Hematopoietic multipotent progenitor cell (in vitro differentiated cells): ENCODE measurements around the gene SPSB3. TPM values are rescaled to one million over a fixed set of nuclear protein-coding genes. Genes with fewer than 3 reads are reported as not detected.
A peak's percentile ranks its signal among the peaks of the same experiment; 100 is the strongest.
"Not testable (repeated sequence)": the region's sequence is repeated elsewhere in the genome, so short reads cannot be mapped to it uniquely, and the experiment has no call there.

ENCODE experiments used
- DNase-seq, 3 donors: peaks; one replicate each; pipeline ENCODE4 v3.0.0-alpha.2; 2011 to 2015; ENCODE audit warnings: low read depth in 2 of 3, low spot score in 2 of 3
- total RNA-seq: library from RNA; depleted of rRNA; stranded (reverse); fragments of >200 nt; gene quantifications from one replicate; pipeline ENCODE4 v1.2.3, GENCODE V29; 2012

The SPSB3 gene
- total RNA-seq, 1 donor = 102 TPM

DNA sequence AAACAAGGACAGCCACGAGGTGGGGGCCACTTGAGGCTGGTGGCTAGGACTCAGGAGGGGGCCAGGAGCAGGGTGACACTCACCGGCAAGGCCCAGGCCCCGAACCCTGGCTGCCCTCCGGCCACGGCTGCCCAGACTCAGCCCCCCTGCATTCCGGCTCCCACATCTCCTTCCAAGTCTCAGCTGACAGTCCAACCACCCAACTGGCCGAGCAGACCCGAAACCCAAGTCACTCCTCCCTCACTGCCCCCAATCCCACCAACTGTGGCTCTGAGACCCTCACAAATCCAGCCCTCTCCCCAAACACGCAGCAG lies 34.9 kb upstream of the SPSB3 start:
- DNase-seq = no peak

DNA sequence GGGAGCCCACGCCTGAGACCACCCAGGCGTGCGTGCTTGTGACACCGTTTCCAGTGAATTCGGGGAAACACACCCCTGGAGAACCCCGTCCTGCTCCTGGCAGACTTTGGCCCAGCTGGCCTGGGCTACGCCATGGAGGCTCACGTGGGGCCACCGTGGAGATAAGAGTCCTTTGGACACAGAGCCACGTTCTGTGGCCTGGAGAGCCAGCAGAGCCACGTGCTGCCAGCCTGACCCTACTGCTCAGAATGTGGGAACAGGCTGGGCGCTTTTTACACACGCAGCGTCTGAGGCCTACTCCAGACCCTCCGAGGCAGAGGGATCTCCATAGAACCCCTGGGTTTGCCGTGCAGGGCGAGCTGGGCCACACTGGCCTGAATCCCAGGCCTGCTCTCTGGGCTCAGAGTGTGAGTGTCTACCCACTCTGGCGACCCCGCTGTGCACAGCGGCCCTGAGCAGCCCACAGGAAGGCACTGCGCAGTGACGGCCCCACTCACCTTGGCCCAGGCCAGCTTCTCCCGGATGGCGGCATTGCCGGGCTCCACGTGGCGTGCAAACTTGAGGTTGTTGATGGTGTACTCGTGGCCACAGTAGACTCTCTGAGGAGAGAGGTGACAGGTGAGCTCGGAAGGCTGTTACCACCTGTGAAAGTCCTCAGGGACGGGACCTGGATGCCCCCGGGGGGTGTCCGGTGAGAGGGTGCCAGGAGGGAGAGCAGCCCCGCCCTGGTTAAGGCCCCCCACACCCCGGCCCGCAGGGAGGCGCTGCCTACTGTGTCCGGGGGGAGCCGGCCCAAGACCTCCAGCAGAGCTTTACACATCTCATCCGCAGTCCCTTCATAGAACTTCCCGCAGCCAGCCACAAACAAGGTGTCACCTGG lies 34.3 kb upstream of the SPSB3 start:
- DNase-seq = no peak

DNA sequence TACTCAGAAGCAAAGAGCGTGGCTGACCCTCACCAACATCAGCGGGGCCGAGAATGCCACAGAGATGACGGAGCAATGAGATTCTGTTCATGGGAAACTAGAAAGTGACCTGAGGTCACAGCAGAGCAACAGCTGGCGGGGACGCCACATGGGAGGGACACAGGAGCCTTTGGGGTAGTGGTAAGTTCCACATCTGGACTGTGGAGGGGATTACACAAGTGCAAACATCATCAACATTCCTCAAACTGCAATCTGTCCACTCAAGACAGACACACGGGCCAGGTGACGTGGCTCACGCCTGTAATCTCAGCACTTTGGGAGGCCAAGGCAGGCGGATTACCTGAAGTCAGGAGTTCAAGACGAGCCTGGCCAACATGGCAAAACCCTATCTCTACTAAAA lies 33.1 kb upstream of the SPSB3 start:
- DNase-seq = no peak

DNA sequence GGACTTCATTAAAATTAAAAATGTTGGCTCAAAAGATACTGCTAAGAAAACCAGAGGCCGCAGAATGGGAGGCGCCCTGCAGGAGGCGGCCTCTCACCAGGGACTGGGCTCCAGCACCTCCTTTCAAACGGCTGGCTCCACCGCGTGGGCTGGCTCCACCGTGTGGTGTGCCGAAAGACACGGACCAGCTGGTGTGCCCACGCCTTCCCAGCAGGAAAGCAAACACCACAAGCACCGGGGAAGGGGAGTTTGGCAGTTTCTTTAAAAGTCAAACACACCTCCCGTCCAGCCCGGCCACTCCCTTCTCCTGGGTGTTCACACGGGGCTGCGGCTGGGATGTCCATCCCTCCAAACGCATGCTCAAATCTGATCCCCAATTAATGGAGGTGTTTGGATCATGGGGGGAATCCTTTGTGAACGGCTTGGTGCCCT lies 30.4 kb upstream of the SPSB3 start:
- peak in 2 of 3 donors; percentile 72 to 76 for DNase-seq

DNA sequence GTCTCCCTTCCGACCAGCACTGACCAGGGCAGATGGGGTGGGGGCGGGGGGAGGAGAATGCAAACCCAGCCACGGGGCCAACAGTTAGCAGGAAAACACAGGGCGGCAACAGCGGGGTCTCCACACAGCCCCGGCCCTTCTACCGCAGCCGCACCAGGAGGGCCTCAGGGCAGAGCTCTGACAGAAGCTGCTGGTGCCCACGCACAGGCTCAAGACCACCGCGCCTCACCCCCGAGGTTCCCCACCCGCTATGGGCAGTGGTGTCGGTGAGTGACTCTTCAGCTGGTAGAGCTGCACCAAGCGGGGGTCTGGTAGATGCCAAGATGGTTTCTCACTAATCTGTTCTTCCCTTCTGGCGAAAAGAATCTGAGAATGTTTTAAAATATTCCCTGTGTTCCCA lies 28.2 kb upstream of the SPSB3 start:
- no peak for DNase-seq

DNA sequence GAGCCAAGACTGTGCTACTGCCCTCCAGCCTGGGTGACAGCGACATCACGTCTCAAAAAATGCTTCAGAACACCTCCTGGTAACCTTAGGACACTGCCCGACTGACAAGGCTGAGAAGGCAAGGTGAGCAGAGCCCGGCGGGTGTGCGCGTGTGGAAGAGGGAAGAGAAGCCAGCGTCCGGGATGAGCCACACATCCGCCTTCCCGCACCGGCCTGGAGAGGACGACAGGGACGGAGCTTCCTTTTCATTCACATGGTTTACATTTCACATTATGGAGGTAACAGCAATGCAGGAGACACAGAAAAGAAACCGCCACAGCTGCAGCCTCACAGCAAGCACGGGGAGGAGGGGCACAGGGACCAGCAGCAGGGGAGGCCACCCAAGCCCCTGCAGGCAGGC lies 27.7 kb upstream of the SPSB3 start:
- DNase-seq = no peak

DNA sequence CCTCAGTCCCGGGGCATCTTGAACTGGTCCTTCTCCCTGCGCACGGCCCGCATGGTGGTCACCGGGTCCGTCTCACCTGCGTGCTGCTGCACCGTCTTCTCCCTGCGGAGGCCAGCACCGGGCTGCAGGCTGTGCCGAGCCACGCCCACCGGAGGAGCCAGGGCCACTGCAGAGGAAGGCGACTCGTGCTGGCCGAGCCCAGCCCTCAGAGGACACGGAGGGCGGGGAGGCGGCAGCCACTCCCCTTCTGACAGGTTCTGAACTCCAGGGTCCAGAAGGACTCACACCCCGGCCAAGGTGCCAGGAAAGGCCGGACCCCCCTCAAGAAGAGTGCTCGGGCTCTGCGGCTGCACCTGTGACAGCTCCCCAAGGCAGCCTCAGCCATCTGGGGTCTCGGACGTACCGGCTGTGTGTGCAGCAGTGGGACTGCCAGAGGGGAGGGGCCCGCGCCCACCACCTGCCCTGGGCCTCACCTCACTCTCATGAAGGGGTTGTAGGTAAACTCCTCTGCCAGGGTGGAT lies 27.0 kb upstream of the SPSB3 start:
- no peak for DNase-seq

DNA sequence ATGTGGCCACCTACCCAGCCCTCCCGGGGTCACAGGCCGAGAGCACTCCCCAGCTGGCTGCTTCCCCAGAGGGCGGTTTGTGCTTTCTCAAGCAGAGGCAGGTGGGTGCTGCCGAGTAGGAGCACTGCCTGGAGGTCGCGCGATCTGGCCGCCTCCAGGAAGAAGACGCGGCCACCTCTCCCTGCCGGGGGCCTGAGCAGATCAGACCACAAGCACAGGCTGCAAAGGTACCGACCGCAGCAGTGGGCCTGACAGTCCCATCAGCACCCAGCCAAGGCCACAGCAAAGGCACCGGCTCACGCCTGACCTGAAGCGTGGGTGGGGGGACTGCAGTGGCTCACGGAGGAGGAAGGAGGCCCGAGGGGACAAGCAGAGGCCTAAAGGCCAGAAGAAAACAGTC lies 26.3 kb upstream of the SPSB3 start:
- DNase-seq = no peak

DNA sequence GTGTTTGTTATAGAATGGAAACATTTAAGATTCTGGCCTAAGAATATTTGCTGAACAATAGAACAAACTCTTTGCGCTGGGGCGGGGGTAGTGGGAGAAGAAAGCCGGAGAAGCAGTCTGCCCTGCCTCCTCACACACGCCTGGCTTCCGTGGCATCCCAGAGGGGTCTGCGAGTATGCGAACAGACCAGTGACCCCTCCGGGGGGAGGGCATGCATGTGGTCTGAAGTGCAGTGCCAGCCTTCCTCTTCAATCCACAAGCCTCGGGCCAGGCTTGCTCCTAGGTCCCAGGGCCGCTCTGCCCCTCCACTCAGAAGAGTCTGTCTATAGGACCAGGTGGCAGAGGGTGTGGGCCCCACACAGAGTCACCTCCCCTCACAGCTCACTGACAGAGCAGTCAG lies 25.3 kb upstream of the SPSB3 start:
- no peak for DNase-seq

DNA sequence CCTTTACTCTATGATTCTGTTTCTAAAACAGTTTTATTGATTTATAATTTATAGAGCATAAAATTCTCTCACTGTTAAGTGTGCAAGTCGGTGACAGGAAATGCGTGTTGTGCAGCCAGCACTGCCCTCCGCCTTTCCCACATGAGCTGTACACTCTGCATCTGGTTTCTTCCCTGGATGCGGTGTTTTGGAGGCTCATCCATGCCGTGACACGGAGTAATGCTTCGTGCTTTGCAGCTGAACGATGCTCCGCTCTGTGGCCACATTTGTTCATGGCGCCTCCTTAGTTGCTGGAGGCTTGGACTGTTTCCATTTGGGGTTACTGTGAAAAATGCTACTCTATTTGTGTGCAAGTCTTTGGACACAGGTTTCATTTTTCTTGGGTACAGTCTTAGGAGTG lies 18.3 kb upstream of the SPSB3 start:
- DNase-seq = no peak

DNA sequence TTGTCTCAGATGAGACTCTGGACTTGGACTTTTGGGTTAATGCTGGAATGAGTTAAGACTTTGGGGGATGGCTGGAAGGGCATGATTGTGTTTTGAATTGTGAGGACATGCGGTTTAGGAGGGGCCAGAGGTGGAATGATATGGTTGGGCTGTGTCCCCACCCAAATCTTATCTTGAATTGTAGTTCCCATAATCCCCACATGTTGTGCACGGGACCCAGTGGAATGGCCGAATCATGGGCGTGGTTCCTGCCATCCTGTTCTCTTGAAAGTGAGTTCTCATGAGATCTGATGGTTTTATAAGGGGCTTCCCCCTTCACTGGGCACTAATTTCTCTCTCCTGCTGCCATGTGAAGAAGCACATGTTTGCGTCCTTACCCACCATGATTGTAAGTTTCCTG lies 16.9 kb upstream of the SPSB3 start:
- DNase-seq = not testable (repeated sequence)

DNA sequence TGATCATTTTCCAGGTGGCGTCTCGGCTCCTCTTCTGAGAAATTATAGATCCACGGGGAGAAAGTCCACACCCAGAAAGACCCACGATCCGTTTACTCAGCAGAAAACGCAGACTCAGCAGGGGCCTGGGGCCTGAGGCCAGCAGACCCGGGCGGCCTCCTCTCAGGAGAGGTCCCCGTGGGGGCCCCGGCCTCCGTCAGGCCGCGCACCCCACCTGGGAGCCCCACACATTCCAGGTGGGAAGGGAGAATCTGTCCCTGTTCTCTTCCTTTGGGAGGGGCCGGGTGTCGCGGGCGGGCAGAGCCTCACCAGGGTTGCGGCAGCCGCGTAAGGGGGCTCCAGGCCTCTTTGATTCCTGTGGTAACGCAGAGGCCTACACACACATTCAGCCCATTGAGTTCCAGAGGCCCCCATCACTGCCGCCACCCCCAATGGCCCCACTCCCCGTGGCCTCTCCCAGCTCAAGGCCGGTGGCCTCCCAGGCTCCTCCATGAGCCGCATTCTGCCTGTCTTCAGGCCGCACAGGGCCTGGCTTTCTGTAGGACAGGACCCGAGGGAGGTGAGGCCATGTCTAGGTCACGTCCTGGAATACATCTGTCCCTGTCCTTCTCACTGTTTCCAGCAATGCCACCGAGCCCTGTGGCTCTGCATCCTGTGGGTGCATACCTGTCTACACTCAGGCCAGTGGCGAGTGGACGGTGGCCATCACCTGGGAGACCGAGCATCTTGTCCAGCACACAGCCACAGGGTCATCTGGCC lies 12.7 kb upstream of the SPSB3 start:
- DNase-seq = no peak

DNA sequence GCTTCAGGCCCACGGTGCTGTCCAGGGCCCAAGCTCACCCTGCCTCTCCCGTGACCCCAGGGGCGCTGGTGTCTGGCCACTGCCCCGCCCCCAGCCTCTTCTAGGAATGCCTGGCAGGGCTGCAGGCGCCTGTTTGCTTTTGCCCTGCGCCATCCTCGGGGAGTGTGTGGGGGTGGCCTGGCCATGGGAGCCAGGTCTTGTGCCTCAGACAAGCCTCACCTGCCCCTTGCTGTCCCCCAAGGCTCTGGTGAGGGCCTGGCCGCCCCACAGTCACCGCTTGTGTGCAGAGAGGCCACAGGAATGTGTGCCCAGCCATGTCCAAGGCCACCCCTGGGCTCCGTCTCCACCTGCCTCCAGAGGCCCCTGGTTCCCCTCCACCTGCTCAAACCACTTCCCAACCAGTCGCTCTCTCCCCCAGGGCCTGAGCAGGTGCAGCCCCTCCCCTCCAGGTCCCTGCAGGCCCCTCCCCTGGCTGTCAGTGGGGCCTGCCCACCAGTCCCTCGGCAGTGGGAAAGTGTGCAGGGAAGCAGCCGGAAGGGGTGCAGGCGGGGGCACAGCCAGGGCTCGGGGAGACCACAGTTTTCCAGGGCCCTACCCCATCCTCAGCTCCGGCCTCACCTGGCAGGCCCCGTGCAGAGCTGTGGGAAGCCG lies 12.0 kb upstream of the SPSB3 start:
- no peak for DNase-seq

DNA sequence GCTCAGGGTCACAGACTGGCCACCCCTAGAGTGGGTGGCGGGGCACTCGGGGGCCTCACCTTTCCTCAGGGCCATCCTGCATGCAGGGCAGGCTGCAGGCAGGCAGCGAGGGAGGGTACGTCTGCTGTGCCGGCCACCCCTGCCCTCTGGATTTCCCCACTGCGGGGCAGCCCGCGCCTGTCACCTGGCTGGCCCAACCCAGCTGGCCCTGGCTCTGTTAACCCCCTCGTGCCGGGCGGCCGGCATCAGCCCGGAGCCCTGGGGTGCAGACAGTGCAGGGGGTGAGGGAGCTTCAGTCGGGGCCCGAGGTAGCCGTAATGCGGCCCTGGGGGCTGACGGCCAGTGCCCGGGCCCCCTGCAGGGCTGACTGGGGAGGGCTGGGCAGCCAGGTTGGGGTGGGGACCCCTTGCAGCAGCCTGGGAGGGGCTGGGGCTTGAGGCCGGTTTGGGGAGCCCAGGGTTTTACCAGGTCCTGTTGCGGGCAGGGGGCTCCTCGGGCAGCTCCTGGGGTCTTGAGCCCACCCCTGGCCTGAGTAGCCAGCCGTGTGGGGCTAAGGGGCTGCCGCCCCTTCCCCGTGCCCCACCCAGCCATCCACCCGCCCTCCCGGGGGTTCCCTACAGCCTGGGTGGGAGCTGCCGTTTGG lies 11.3 kb upstream of the SPSB3 start, which contains the start of gene IGFALS:
Gene IGFALS (minus strand): TSS at position 128 of the 643 bp plus-strand sequence. CDS start 53 bp downstream, at position 75.
- DNase-seq = no peak

DNA sequence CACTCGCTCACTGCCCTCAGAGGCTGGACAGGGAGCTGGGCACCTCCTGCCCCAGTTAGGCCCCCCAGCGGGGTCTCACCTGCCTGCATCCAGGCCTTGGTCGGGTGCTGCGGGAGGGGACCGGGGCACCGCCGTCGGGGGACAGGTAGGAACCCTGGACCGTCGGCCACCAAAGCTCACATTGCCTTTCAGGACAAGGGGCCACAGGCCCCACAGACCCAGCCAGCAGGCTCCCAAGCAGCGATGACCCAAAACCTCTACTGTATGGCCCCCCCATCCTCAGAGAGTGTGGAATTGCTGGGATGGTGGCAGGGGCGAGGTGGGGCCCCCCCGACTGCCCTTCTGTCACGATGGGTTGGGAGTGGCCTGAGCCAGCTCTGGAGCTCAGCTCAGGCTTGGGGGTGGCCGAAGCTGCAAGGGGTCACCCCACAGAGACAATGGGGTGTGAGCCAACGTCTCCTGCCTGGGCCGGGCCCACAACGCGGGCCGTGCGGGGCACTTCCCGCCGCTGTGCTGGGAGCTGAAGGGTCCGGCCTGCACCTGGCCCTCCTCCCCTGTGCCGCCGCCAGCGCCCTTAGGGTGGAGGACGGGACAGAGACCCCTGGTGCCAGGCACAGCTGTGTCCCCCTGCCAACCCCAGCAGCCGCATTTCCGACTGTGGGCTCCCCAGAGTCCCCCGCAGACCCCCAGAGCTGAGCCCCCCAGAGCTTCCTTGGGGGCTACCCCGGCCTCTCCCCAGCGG lies 10.6 kb upstream of the SPSB3 start:
- DNase-seq = no peak

DNA sequence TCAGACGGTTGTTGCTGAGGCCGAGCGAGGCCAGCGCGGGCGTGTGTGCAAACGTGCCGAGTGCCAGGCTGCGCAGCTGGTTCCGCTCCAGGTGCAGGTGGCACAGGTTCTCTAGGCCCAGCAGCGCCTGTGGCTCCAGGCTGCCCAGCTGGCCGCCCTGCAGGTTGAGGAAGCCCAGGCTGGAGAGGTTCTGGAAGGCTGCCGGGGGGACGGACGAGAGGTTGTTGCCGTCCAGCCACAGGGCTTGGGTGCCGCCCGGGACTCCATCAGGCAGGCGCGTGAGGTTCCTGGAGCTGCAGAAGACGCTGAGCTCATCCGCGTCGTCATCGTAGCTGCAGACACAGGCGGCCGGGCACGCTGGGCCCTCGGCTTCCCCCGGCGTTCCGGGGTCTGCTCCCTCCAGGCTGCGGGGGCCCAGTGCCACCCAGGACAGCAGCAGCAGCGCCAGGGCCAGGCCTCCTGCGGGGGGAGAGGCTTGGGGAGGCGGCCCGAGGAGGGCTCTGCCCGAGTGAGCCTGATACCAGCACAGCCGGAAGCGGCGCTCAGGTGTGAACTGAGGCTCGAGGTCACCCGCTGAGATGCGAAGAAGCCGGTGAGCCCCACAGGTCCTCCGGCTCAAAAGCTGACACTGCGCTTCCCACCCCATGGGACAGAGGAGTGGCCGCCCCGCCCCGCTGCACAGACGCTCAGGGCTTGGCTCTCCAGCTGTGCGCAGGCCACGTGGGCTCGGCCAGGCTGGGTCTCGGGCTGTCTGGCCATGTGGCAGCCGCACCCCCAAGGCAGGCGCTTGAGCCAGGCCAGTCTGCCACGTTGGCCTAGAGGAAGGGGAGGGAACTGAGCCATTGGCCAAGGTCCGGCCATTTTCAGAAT lies 9.8 kb upstream of the SPSB3 start:
- no peak for DNase-seq

DNA sequence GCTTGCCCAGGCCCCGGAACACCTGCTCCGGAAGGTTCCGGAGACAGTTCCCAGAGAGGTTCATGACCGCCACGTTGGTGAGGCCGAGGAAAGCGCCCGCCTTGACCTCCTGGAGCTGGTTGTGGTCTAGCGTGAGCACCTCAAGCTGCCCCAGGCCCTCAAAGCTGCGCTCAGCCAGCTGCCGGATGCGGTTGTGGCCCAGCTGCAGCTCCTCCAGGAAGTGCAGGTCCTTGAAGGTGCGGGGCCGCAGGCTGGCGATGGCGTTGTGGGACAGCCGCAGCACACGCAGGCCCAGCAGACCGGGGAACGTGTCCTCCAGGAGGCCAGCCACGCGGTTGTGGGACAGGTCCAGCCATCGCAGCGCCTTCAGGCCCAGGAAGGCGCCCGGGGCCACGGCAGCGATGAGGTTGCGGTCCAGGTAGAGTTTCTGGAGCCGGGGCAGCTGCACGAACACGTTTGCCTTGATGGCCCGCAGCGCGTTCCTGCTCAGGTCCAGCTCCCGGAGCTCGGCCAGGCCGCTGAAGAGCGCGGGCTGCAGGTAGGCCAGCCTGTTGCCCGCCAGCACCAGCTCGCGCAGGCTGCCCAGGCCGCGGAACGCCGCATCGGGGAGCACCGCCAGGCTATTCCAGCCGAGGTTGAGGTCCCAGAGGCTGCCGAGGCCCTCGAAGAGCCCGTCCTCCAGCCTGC lies 9.0 kb upstream of the SPSB3 start:
- no peak for DNase-seq

DNA sequence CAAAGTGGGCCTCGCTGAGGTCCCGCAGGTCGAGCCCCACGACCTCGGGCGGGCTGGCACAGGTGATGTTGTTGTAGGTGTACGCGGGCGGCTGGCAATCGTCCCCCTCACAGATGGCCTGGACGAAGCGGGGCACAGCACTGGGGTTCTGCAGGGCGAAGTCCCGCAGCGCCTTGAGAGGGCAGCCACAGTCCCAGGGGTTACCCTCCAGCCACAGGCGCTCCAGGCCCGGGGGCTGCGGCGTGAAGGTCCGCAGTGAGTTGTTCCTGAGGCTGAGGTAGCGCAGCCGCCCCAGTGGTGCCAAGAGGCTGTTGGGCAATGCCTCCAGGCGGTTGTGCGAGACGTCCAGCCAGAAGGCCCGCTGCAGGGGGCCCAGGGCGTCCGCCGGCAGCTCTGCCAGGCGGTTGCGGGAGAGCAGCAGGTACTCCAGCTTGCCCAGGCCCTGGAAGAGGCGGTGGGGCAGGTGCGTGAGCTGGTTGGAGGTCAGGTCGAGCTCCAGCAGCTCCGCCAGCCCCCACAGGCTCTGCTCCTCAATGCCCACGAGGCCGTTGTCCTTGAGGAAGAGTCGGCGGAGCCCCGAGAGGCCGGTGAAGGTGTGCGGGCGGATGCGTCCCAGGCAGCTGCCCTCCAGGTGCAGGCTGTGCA lies 8.4 kb upstream of the SPSB3 start:
- DNase-seq = no peak
